Upper lobe of left lung (tissue), 4 donors: ENCODE results near the gene MOV10L1.

ENCODE experiments used
- EP300 ChIP-seq, 4 donors: sonication (generic); formaldehyde crosslinking; IDR thresholded peaks; one replicate each; pipeline ENCODE4 v1.5.1; 2017; ENCODE audit warnings: antibody characterized with exemption in 4 of 4, control low read depth in 2 of 4
- TF ChIP-seq, protein P1 (sequence below), 6 experiments: fragments of 450-650 bp in 4 of 6; fragments of 200-600 bp in 2 of 6; sonication (generic) in 2 of 6; IDR thresholded peaks; one replicate each; pipeline ENCODE4 v1.5.1; 2016 to 2019; ENCODE audit warnings: antibody characterized with exemption in 6 of 6

DNA sequence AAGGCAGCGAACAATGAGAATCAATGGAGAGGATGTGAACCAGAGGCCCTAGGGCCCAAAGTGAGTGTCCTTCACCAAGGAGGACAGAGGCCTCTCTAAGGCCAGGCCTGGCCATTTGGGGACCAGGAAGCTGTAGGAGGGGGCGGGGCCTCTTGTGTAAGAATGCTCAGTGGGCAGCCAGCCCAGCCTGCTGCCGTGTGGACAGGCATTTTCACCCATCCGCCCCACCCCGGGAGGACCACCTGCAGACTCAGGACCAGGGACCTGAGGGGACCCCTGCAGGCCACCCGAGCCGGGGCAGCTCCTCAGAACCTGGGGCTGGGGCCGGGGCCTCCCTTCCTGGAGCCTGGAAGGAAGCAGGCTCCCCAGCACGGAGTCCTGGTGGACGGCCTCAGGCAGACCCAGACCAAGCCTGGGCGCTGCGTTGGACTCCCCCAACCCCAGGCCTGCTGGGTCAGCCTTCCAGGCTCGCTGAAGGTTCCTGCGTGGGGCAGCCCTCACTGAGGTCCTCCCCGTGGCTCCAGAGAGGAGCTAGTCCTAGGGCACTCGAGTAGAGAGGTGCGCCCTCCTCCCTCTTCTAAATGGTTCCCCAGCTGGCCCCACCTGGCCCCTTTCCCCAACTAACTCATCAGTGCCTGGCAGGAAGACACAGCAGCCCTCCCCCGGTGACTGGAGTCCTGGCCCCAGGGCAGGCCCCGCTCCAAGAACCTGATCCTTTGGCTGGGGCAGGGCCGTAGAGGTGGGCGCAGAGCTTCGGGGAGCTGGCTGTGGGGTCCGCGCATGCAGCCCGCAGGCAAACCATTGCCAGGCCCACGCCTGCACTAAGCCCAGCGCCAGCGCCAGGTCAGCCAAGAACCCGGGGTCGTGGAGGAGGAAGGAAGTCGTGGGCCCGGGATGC is 94.4 kb downstream of the MOV10L1 start:
- no peak for TF ChIP-seq EP300 (IDR thresholded peaks at IDR 0.05)
- TF ChIP-seq, protein P1, sequence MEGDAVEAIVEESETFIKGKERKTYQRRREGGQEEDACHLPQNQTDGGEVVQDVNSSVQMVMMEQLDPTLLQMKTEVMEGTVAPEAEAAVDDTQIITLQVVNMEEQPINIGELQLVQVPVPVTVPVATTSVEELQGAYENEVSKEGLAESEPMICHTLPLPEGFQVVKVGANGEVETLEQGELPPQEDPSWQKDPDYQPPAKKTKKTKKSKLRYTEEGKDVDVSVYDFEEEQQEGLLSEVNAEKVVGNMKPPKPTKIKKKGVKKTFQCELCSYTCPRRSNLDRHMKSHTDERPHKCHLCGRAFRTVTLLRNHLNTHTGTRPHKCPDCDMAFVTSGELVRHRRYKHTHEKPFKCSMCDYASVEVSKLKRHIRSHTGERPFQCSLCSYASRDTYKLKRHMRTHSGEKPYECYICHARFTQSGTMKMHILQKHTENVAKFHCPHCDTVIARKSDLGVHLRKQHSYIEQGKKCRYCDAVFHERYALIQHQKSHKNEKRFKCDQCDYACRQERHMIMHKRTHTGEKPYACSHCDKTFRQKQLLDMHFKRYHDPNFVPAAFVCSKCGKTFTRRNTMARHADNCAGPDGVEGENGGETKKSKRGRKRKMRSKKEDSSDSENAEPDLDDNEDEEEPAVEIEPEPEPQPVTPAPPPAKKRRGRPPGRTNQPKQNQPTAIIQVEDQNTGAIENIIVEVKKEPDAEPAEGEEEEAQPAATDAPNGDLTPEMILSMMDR (IDR thresholded peaks at IDR 0.05) = no peak
